B cell (primary cell): ENCODE results near the gene TESK2. TPM values are rescaled to one million over a fixed set of nuclear protein-coding genes. Genes with fewer than 3 reads are reported as not detected.

Source experiments
- ATAC-seq: fragments of 200-7000 bp; cut with Tn5 transposase; one replicate; pipeline ENCODE4 v1.10.0; 2021; ENCODE audit warnings: low read depth, mild to moderate bottlenecking, moderate number of reproducible peaks, moderate library complexity
- CTCF ChIA-PET: fragments of 350-600 bp; sonication (Branson Sonifier 250); formaldehyde crosslinking; loops from one replicate; lab custom pipeline; 2021; ENCODE audit warnings: antibody characterized with exemption, inconsistent platforms; lab: Charles Lee
- POLR2A ChIA-PET: fragments of 350-600 bp; sonication (Branson Sonifier 250); formaldehyde crosslinking; loops from one replicate; lab custom pipeline; 2021; ENCODE audit warnings: antibody characterized with exemption; lab: Charles Lee
- DNase-seq: peaks from one replicate; pipeline ENCODE4 v3.0.0; 2013
- H2AFZ ChIP-seq: 2 replicates; pipeline ENCODE4 v1.6.1; 2012; ENCODE audit warnings: mild to moderate bottlenecking, low read depth, low read length; ENCODE audit not compliant: insufficient read depth, poor library complexity, severe bottlenecking
- H3K27ac ChIP-seq, 2 donors: 1 replicate in 1 of 2; 2 replicates in 1 of 2; pipeline ENCODE4 v1.5.1; 2012 to 2013; ENCODE audit warnings: low read length in 2 of 2, mild to moderate bottlenecking in 2 of 2, moderate library complexity in 1 of 2
- H3K27me3 ChIP-seq, 4 experiments: fragments of 200-600 bp in 1 of 4; sonication (generic) in 1 of 4; replicated peaks in 1 of 4; 1 replicate in 2 of 4; 2 replicates in 2 of 4; pipeline versions ENCODE4 v1.6.1 to v1.7.0; 2013 to 2016; ENCODE audit warnings: low read length in 3 of 4, mild to moderate bottlenecking in 2 of 4, mixed read lengths in 1 of 4, moderate library complexity in 1 of 4; ENCODE audit not compliant: insufficient read depth in 4 of 4, control insufficient read depth in 3 of 4; ENCODE audit errors: control extremely low read depth in 1 of 4
- H3K36me3 ChIP-seq, 2 experiments: replicated peaks in 1 of 2; 1 replicate in 1 of 2; 2 replicates in 1 of 2; pipeline versions ENCODE4 v1.6.1 to v1.7.1; 2013; ENCODE audit warnings: low read length in 1 of 2; ENCODE audit not compliant: insufficient read depth in 2 of 2, control insufficient read depth in 1 of 2; ENCODE audit errors: control extremely low read depth in 1 of 2, extremely low read depth in 1 of 2
- H3K4me1 ChIP-seq, 2 donors: fragments of 200-600 bp in 1 of 2; sonication (generic) in 1 of 2; 1 replicate in 1 of 2; 2 replicates in 1 of 2; pipeline versions ENCODE4 v1.5.1 to v1.6.1; 2013 to 2017; ENCODE audit warnings: low read length in 2 of 2; ENCODE audit not compliant: control insufficient read depth in 2 of 2, insufficient read depth in 2 of 2
- H3K4me2 ChIP-seq: replicated peaks from 2 replicates; pipeline ENCODE3; 2012; ENCODE audit warnings: mild to moderate bottlenecking, low read depth, low read length; ENCODE audit not compliant: poor library complexity, severe bottlenecking
- H3K4me3 ChIP-seq, 5 experiments: fragments of 200-600 bp in 1 of 5; sonication (generic) in 1 of 5; 1 replicate in 3 of 5; 2 replicates in 2 of 5; pipeline versions ENCODE4 v1.5.1 to v1.7.0; 2011 to 2016; ENCODE audit warnings: low read length in 4 of 5, mild to moderate bottlenecking in 4 of 5, low read depth in 2 of 5, control low read depth in 1 of 5, moderate library complexity in 1 of 5; ENCODE audit not compliant: insufficient read depth in 1 of 5; ENCODE audit errors: control extremely low read depth in 1 of 5, extremely low read depth in 1 of 5
- H3K79me2 ChIP-seq: fragments of 200-600 bp; sonication (generic); one replicate; pipeline ENCODE4 v1.6.0; 2016; ENCODE audit warnings: low read length; ENCODE audit not compliant: control insufficient read depth, insufficient read depth
- H3K9ac ChIP-seq: fragments of 200-600 bp; sonication (generic); 2 replicates; pipeline ENCODE4 v1.6.1; 2017; ENCODE audit warnings: mild to moderate bottlenecking, low read length, moderate library complexity
- H3K9me3 ChIP-seq, 3 donors: one replicate each; pipeline versions ENCODE4 v1.6.1 to v1.7.1; 2013; ENCODE audit warnings: low read length in 2 of 3; ENCODE audit not compliant: control insufficient read depth in 2 of 3, insufficient read depth in 1 of 3; ENCODE audit errors: control extremely low read depth in 1 of 3
- H4K20me1 ChIP-seq: 2 replicates; pipeline ENCODE4 v1.6.0; 2012; ENCODE audit warnings: mild to moderate bottlenecking, low read length; ENCODE audit not compliant: insufficient read depth, control insufficient read depth, poor library complexity, severe bottlenecking
- H3K27ac Mint-ChIP-seq: one replicate; pipeline ENCODE4 v1.8.0; 2021; ENCODE audit warnings: mixed read lengths
- H3K27me3 Mint-ChIP-seq: one replicate; pipeline ENCODE4 v1.8.0; 2021; ENCODE audit warnings: mixed read lengths
- H3K4me1 Mint-ChIP-seq: one replicate; pipeline ENCODE4 v1.8.0; 2021; ENCODE audit warnings: mixed read lengths
- H3K4me3 Mint-ChIP-seq: one replicate; pipeline ENCODE4 v1.8.0; 2021; ENCODE audit warnings: mixed read lengths
- H3K9me3 Mint-ChIP-seq: one replicate; pipeline ENCODE4 v1.8.0; 2022; ENCODE audit warnings: mixed read lengths; ENCODE audit not compliant: insufficient read depth
- EZH2 ChIP-seq: IDR thresholded peaks from 2 replicates; pipeline ENCODE4 v1.6.1; 2012; ENCODE audit warnings: borderline replicate concordance, low read depth, mild to moderate bottlenecking, moderate library complexity, low read length; ENCODE audit not compliant: insufficient read depth, poor library complexity, severe bottlenecking
- WGBS: methylation state at CpG from one replicate; pipeline ENCODE4 v1.1.5; 2013; ENCODE audit warnings: missing lambda C conversion rate; ENCODE audit not compliant: insufficient coverage; 5-methylcytosine and 5-hydroxymethylcytosine counted together
- intact Hi-C: fragments of 100-400 bp; cut with micrococcal nuclease; formaldehyde crosslinking; loops from one replicate; pipeline ENCODE4 v1.10.0; 2022
- polyA plus RNA-seq: library from polyadenylated mRNA; depleted of rRNA; stranded (reverse); fragments of >200 nt; gene quantifications from 2 replicates; pipeline ENCODE4 v1.2.3, GENCODE V29; 2012
- total RNA-seq, 2 donors: library from RNA; stranded (reverse); fragments of 120-200 nt in 1 of 2; gene quantifications; 1 replicate in 1 of 2; 2 replicates in 1 of 2; pipeline versions ENCODE4 v1.2.3 to v1.2.4, GENCODE V29; 2013 to 2022
- TF ChIP-seq, protein P1 (sequence below): fragments of 200-600 bp; IDR thresholded peaks from one replicate; pipeline ENCODE4 v1.8.0; 2022; ENCODE audit warnings: antibody characterized with exemption, mild to moderate bottlenecking

The TESK2 gene
- total and polyA plus RNA-seq, 2 donors (not counting 1 experiment from before 2014, with no cell fraction given) = 21.7 to 27.0 TPM

DNA sequence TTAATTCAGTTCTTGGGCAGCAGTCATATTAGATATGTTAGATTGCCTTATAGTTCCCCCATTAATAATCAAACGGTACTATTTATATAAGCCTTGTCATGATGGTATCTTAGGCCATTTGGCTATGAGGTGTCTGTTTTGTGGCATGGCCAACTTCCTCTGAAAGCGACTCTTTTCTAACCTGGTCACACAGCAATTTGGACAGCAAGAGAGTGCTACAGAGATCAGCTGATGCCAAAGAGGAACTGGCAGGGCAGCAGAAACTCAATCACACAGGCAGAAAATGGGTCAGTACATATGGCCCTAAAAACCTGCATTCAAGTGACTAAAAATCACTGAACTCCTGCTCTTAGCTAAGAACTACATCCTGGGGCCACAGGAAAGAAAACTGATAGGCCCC lies 137.3 kb downstream of the TESK2 start:
- DNase-seq = no peak
- Mint-ChIP-seq H3K4me3 (no peak overlapping the region), H3K27me3 (no peaks in the 10 kb centered on the region), H3K4me1 (peaks cover 2% of the 10 kb centered on the region), H3K27ac (no peak overlapping the region), H3K9me3 (no peaks in the 10 kb centered on the region)
- ATAC-seq = no peak
- 75% methylated on average over 1 of the region's 2 CpGs for whole genome bisulfite sequencing
- Histone ChIP-seq H3K4me3 (no peak overlapping the region), H3K4me1 (no peaks in the 10 kb centered on the region), H4K20me1 (no peaks in the 10 kb centered on the region), H3K27me3 (no peaks in the 10 kb centered on the region), H2AFZ (no peak overlapping the region), H3K79me2 (peaks cover 9% of the 10 kb centered on the region), H3K27ac (no peak overlapping the region), H3K9me3 (no peaks in the 10 kb centered on the region), H3K36me3 (peaks cover 0 to 9% of the 10 kb centered on the region in 2 experiments), H3K9ac (no peak overlapping the region), H3K4me2 (no peak overlapping the region)
- CTCF ChIA-PET = interaction anchor here (0.6 to 12.2 kb wide), 2 partner anchors 39 to 138 kb away, joined by 3 to 478 read pairs; partner anchors contain the start of gene TESK2
- POLR2A ChIA-PET = no interaction called here
- intact Hi-C loops = no loop called here
- TF ChIP-seq, protein P1, sequence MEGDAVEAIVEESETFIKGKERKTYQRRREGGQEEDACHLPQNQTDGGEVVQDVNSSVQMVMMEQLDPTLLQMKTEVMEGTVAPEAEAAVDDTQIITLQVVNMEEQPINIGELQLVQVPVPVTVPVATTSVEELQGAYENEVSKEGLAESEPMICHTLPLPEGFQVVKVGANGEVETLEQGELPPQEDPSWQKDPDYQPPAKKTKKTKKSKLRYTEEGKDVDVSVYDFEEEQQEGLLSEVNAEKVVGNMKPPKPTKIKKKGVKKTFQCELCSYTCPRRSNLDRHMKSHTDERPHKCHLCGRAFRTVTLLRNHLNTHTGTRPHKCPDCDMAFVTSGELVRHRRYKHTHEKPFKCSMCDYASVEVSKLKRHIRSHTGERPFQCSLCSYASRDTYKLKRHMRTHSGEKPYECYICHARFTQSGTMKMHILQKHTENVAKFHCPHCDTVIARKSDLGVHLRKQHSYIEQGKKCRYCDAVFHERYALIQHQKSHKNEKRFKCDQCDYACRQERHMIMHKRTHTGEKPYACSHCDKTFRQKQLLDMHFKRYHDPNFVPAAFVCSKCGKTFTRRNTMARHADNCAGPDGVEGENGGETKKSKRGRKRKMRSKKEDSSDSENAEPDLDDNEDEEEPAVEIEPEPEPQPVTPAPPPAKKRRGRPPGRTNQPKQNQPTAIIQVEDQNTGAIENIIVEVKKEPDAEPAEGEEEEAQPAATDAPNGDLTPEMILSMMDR = no peak
- no peak for TF ChIP-seq EZH2

DNA sequence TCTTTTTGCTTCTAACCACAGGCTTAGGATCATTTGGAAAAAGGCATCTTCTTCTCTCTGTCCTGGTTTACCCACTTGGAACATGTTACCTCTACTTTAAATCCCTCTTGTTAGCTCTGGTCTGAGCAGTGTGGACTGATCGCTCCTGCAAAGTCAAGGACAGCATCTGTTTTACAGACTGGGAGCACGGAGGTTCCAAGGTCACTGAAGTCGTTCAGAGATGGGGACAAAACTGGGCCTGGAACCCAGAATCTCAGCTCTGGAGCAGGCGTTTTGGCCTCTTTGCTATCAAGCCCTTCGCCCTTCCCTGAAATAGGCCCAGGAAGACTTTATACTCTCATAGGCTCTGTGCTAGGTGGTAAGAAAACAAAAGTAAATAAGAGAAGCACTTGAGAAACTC lies 139.5 kb downstream of the TESK2 start:
- H3K9ac ChIP-seq = no peak overlapping the region
- no peaks in the 10 kb centered on the region for H3K4me1 ChIP-seq
- no peaks in the 10 kb centered on the region for H3K27me3 Mint-ChIP-seq
- no peak overlapping the region for H3K4me2 ChIP-seq
- no peak overlapping the region for H3K4me3 Mint-ChIP-seq
- no peak overlapping the region for H2AFZ ChIP-seq
- H3K27ac ChIP-seq = no peak overlapping the region
- H3K79me2 ChIP-seq = peaks cover 9% of the 10 kb centered on the region
- H3K36me3 ChIP-seq = peaks cover 0 to 12% of the 10 kb centered on the region in 2 experiments
- DNase-seq = no peak
- 100% methylated on average over 3 of the region's 5 CpGs for WGBS
- no peaks in the 10 kb centered on the region for H3K9me3 Mint-ChIP-seq
- H3K4me3 ChIP-seq = no peak overlapping the region
- ChIA-PET CTCF (no interaction called here), POLR2A (no interaction called here)
- H3K27me3 ChIP-seq = no peaks in the 10 kb centered on the region
- H3K27ac Mint-ChIP-seq = no peak overlapping the region
- no peaks in the 10 kb centered on the region for H4K20me1 ChIP-seq
- peaks cover 2% of the 10 kb centered on the region for H3K4me1 Mint-ChIP-seq
- H3K9me3 ChIP-seq = no peaks in the 10 kb centered on the region
- intact Hi-C loops = no loop called here
- TF ChIP-seq EZH2 = no peak
- TF ChIP-seq, protein P1 = no peak
- ATAC-seq = no peak
